DND-41 (cell line): Measurements from ENCODE around the gene SETD3.

Experiments
- EZH2 ChIP-seq: IDR thresholded peaks from 3 replicates; pipeline ENCODE4 v1.6.1; 2012; ENCODE audit warnings: borderline replicate concordance, low read depth, mild to moderate bottlenecking, moderate library complexity, low read length, inconsistent platforms; ENCODE audit not compliant: severe bottlenecking
- TF ChIP-seq, protein P1 (sequence below): IDR thresholded peaks from 2 replicates; pipeline ENCODE4 v1.5.1; 2012; ENCODE audit warnings: borderline replicate concordance, low read length, moderate library complexity, mild to moderate bottlenecking; ENCODE audit not compliant: poor library complexity, severe bottlenecking; ENCODE audit errors: extremely low read depth

DNA sequence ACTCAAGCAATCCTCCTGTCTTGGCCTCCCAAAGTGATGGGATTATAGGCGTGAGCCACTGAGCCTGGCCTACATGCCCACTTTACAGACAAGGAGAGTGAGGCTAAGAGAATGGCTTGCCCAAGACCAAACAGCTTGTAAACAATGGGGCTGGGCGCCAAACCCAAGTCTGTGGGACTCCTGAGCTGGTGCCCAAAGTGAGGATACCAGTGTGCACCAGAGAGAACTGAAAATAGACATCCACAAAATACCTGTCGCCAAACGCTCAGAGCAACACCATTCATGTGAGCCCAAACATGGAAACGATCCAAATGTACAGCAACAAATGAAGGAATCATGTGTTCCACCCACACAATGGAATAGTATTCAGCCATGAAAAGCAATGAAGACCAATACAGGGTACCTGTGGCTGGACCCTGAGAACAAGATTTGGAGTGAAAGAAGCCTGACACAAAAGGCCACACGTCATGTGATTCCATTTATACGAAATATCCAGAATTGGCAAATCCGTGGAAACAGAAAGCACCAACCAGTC is 38.8 kb upstream of the SETD3 start:
- TF ChIP-seq, protein P1, sequence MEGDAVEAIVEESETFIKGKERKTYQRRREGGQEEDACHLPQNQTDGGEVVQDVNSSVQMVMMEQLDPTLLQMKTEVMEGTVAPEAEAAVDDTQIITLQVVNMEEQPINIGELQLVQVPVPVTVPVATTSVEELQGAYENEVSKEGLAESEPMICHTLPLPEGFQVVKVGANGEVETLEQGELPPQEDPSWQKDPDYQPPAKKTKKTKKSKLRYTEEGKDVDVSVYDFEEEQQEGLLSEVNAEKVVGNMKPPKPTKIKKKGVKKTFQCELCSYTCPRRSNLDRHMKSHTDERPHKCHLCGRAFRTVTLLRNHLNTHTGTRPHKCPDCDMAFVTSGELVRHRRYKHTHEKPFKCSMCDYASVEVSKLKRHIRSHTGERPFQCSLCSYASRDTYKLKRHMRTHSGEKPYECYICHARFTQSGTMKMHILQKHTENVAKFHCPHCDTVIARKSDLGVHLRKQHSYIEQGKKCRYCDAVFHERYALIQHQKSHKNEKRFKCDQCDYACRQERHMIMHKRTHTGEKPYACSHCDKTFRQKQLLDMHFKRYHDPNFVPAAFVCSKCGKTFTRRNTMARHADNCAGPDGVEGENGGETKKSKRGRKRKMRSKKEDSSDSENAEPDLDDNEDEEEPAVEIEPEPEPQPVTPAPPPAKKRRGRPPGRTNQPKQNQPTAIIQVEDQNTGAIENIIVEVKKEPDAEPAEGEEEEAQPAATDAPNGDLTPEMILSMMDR = no peak
- no peak for TF ChIP-seq EZH2
